Ishikawa (cell line): ENCODE data around the gene NOP14.

ENCODE experiments used
- CEBPB ChIP-seq: IDR thresholded peaks from 2 replicates; pipeline ENCODE4 v1.6.1; 2012
- CREB1 ChIP-seq: IDR thresholded peaks from 2 replicates; pipeline ENCODE4 v1.6.1; 2012; ENCODE audit warnings: low read depth
- EGR1 ChIP-seq: IDR thresholded peaks from 2 replicates; pipeline ENCODE4 v1.6.1; 2012
- FOXM1 ChIP-seq: IDR thresholded peaks from 2 replicates; pipeline ENCODE4 v1.6.1; 2012; ENCODE audit warnings: low read depth, borderline replicate concordance
- NFIC ChIP-seq: IDR thresholded peaks from 2 replicates; pipeline ENCODE4 v1.6.1; 2012
- RAD21 ChIP-seq: IDR thresholded peaks from 2 replicates; pipeline ENCODE4 v1.6.1; 2012; ENCODE audit warnings: low read depth
- TAF1 ChIP-seq: IDR thresholded peaks from 2 replicates; pipeline ENCODE4 v1.6.1; 2012; ENCODE audit warnings: low read depth, mild to moderate bottlenecking
- USF1 ChIP-seq: IDR thresholded peaks from 2 replicates; pipeline ENCODE4 v1.6.1; 2012
- YY1 ChIP-seq: IDR thresholded peaks from 2 replicates; pipeline ENCODE4 v1.6.1; 2012; ENCODE audit warnings: low read depth
- ZBTB7A ChIP-seq: IDR thresholded peaks from 2 replicates; pipeline ENCODE4 v1.6.1; 2012; ENCODE audit warnings: low read depth
- TF ChIP-seq, protein P1 (sequence below): IDR thresholded peaks from 2 replicates; pipeline ENCODE4 v1.6.1; 2012
- TF ChIP-seq, protein P2 (sequence below): IDR thresholded peaks from 2 replicates; pipeline ENCODE4 v1.6.1; 2012; ENCODE audit warnings: low read depth, mild to moderate bottlenecking

DNA sequence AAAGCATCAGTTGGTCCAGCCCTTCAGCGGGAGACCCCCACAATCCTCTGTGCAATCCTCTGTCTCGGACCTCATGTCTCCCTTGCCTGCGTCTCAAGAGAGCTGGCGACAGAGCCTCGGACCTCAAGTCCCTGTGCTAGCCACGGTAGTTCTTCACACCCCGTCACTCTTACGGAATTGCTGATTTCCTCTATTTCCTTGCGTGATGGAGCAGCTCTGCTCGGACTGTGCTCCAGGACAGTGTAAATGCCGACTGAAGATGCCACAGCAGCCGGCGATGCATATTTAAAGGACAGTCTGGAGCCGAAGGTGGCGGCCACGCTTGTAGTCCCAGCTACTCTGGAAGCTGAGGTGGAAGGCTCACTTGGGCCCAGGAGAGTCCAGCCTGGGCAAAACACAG, 2.1 kb upstream of the NOP14 start:
- TF ChIP-seq FOXM1 (no peak), NFIC (no peak), CEBPB (no peak), YY1 (no peak), RAD21 (no peak), CREB1 (no peak), USF1 (no peak), TAF1 (no peak), ZBTB7A (no peak), EGR1 (no peak)
- TF ChIP-seq, protein P1, sequence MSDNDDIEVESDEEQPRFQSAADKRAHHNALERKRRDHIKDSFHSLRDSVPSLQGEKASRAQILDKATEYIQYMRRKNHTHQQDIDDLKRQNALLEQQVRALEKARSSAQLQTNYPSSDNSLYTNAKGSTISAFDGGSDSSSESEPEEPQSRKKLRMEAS, result no peak
- TF ChIP-seq, protein P2, sequence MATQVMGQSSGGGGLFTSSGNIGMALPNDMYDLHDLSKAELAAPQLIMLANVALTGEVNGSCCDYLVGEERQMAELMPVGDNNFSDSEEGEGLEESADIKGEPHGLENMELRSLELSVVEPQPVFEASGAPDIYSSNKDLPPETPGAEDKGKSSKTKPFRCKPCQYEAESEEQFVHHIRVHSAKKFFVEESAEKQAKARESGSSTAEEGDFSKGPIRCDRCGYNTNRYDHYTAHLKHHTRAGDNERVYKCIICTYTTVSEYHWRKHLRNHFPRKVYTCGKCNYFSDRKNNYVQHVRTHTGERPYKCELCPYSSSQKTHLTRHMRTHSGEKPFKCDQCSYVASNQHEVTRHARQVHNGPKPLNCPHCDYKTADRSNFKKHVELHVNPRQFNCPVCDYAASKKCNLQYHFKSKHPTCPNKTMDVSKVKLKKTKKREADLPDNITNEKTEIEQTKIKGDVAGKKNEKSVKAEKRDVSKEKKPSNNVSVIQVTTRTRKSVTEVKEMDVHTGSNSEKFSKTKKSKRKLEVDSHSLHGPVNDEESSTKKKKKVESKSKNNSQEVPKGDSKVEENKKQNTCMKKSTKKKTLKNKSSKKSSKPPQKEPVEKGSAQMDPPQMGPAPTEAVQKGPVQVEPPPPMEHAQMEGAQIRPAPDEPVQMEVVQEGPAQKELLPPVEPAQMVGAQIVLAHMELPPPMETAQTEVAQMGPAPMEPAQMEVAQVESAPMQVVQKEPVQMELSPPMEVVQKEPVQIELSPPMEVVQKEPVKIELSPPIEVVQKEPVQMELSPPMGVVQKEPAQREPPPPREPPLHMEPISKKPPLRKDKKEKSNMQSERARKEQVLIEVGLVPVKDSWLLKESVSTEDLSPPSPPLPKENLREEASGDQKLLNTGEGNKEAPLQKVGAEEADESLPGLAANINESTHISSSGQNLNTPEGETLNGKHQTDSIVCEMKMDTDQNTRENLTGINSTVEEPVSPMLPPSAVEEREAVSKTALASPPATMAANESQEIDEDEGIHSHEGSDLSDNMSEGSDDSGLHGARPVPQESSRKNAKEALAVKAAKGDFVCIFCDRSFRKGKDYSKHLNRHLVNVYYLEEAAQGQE, result no peak
